MM.1S (cell line): Measurements from ENCODE around the gene CDC42.

Experiments
- CTCF ChIP-seq: fragments of 300-600 bp; sonication (generic); IDR thresholded peaks from 2 replicates; pipeline ENCODE4 v1.5.1; 2016; ENCODE audit warnings: antibody characterized with exemption, low read length, mixed read lengths
- EZH2phosphoT487 ChIP-seq: fragments of 300-600 bp; sonication (generic); IDR thresholded peaks from 2 replicates; pipeline ENCODE4 v1.6.1; 2018; ENCODE audit warnings: antibody characterized with exemption, low read length

GRCh38 chr1:22122273-22123070 is 70.0 kb downstream of the CDC42 start:
- TF ChIP-seq CTCF = no peak
- no peak for TF ChIP-seq EZH2phosphoT487
